Esophagus muscularis mucosa (tissue), 4 donors: ENCODE results near the gene KIF5C. TPM values are rescaled to one million over a fixed set of nuclear protein-coding genes. Genes with fewer than 3 reads are reported as not detected.

ENCODE experiments used
- DNase-seq: peaks from one replicate; pipeline ENCODE4 v3.0.0-alpha.2; 2017; ENCODE audit errors: extremely low spot score
- H3K27ac ChIP-seq, 4 donors: fragments of 200-600 bp; sonication (generic); replicated peaks in 1 of 4; 1 replicate in 3 of 4; 2 replicates in 1 of 4; pipeline ENCODE4 v1.5.1; 2016 to 2019; ENCODE audit warnings: mild to moderate bottlenecking in 1 of 4
- H3K27me3 ChIP-seq, 4 donors: fragments of 200-600 bp; sonication (generic); one replicate each; pipeline versions ENCODE4 v1.5.1 to v1.6.0; 2016 to 2019
- H3K36me3 ChIP-seq, 4 donors: fragments of 200-600 bp; sonication (generic); one replicate each; pipeline ENCODE4 v1.5.1; 2016 to 2019
- H3K4me1 ChIP-seq, 4 donors: fragments of 200-600 bp; sonication (generic); one replicate each; pipeline ENCODE4 v1.5.1; 2016 to 2019
- H3K4me3 ChIP-seq, 4 donors: fragments of 200-600 bp; sonication (generic); 1 replicate in 2 of 4; 2 replicates in 2 of 4; pipeline ENCODE4 v1.5.1; 2016 to 2019; ENCODE audit warnings: mild to moderate bottlenecking in 4 of 4, moderate library complexity in 1 of 4
- H3K9me3 ChIP-seq, 4 donors: fragments of 200-600 bp; sonication (generic); 1 replicate in 3 of 4; 2 replicates in 1 of 4; pipeline ENCODE4 v1.5.1; 2016 to 2019
- CTCF ChIP-seq, 3 experiments: fragments of 200-600 bp in 2 of 3; fragments of 450-650 bp in 1 of 3; sonication (generic) in 2 of 3; IDR thresholded peaks; one replicate each; pipeline ENCODE4 v1.5.1; 2017 to 2019; ENCODE audit warnings: antibody characterized with exemption in 3 of 3, mild to moderate bottlenecking in 2 of 3, moderate library complexity in 1 of 3
- EP300 ChIP-seq: sonication (generic); formaldehyde crosslinking; IDR thresholded peaks from one replicate; pipeline ENCODE4 v1.6.1; 2017; ENCODE audit warnings: antibody characterized with exemption
- POLR2A ChIP-seq: fragments of 450-650 bp; IDR thresholded peaks from one replicate; pipeline ENCODE4 v1.6.1; 2017; ENCODE audit warnings: antibody characterized with exemption, moderate library complexity, mild to moderate bottlenecking, low read depth
- POLR2AphosphoS5 ChIP-seq, 2 donors: sonication (generic); formaldehyde crosslinking; IDR thresholded peaks; one replicate each; pipeline ENCODE4 v1.6.1; 2017; ENCODE audit warnings: antibody characterized with exemption in 2 of 2
- WGBS: methylation state at CpG from one replicate; pipeline ENCODE4 v1.1.5; 2018; 5-methylcytosine and 5-hydroxymethylcytosine counted together
- intact Hi-C: fragments of 100-400 bp; cut with DNase I; formaldehyde crosslinking; loops from one replicate; pipeline ENCODE4 v1.15.1; 2023
- total RNA-seq, 4 donors: library from RNA; depleted of rRNA; stranded (reverse); fragments of >200 nt; gene quantifications; one replicate each; pipeline versions ENCODE4 v1.1.0 to v1.2.1, GENCODE V29; 2016

Gene KIF5C
- total RNA-seq, 4 donors from 2014 or later: 2.9 to 4.6 (median 3.2) TPM

GRCh38 chr2:149000158-149000938 lies 125.3 kb downstream of the KIF5C start:
- peak overlapping the region in 1 of 4 donors; percentile 2 for H3K4me3 ChIP-seq
- no peaks in the 10 kb centered on the region for H3K4me1 ChIP-seq
- TF ChIP-seq CTCF (IDR thresholded peaks at IDR 0.05) (no peak), EP300 (no peak), POLR2A (no peak), POLR2AphosphoS5 (IDR thresholded peaks at IDR 0.05) (no peak)
- DNase-seq: no peak
- no peaks in the 10 kb centered on the region for H3K27me3 ChIP-seq
- intact Hi-C loops: no loop called here
- WGBS: 70% methylated on average over 6 of the region's 6 CpGs
- H3K36me3 ChIP-seq: no peaks in the 10 kb centered on the region
- no peak overlapping the region for H3K27ac ChIP-seq
- no peaks in the 10 kb centered on the region for H3K9me3 ChIP-seq

- 79% methylated on average over 7 of the region's 7 CpGs for WGBS
- Histone ChIP-seq H3K4me3 (no peak overlapping the region), H3K9me3 (no peaks in the 10 kb centered on the region), H3K36me3 (no peaks in the 10 kb centered on the region), H3K27me3 (no peaks in the 10 kb centered on the region), H3K4me1 (no peaks in the 10 kb centered on the region), H3K27ac (no peak overlapping the region)
- TF ChIP-seq POLR2AphosphoS5 (IDR thresholded peaks at IDR 0.05): no peak
- TF ChIP-seq EP300: no peak
- TF ChIP-seq CTCF (IDR thresholded peaks at IDR 0.05): no peak
- TF ChIP-seq POLR2A: no peak
- intact Hi-C loops: no loop called here
- no peak for DNase-seq
Observed at GRCh38 chr2:149001496-149001895, 126.5 kb downstream of the KIF5C start.

GRCh38 chr2:149002378-149002890 lies 127.4 kb downstream of the KIF5C start:
- intact Hi-C loops: no loop called here
- no peaks in the 10 kb centered on the region for H3K36me3 ChIP-seq
- no peaks in the 10 kb centered on the region for H3K9me3 ChIP-seq
- H3K4me1 ChIP-seq: no peaks in the 10 kb centered on the region
- 95% methylated on average over 14 of the region's 14 CpGs for WGBS
- TF ChIP-seq POLR2A (no peak), EP300 (no peak), POLR2AphosphoS5 (IDR thresholded peaks at IDR 0.05) (no peak), CTCF (IDR thresholded peaks at IDR 0.05) (no peak)
- no peak overlapping the region for H3K4me3 ChIP-seq
- no peak overlapping the region for H3K27ac ChIP-seq
- no peak for DNase-seq
- H3K27me3 ChIP-seq: no peaks in the 10 kb centered on the region

- intact Hi-C loops: no loop called here
- H3K9me3 ChIP-seq: no peaks in the 10 kb centered on the region
- WGBS: 95% methylated on average over 31 of the region's 31 CpGs
- no peaks in the 10 kb centered on the region for H3K36me3 ChIP-seq
- H3K27ac ChIP-seq: no peak overlapping the region
- TF ChIP-seq EP300: no peak
- no peak for TF ChIP-seq POLR2AphosphoS5 (IDR thresholded peaks at IDR 0.05)
- no peak for TF ChIP-seq CTCF (IDR thresholded peaks at IDR 0.05)
- no peak for TF ChIP-seq POLR2A
- no peaks in the 10 kb centered on the region for H3K27me3 ChIP-seq
- no peaks in the 10 kb centered on the region for H3K4me1 ChIP-seq
- H3K4me3 ChIP-seq: no peak overlapping the region
- no peak for DNase-seq
Observed at GRCh38 chr2:149002891-149003740, 128.1 kb downstream of the KIF5C start.
